Measurements from ENCODE around the gene MATR3. TPM values are rescaled to one million over a fixed set of nuclear protein-coding genes. Genes with fewer than 3 reads are reported as not detected.

The MATR3 gene
- total and polyA plus RNA-seq, 2 of the 4 experiments (the other 2 are of a cell fraction): 81.4 to 367 TPM

DNA sequence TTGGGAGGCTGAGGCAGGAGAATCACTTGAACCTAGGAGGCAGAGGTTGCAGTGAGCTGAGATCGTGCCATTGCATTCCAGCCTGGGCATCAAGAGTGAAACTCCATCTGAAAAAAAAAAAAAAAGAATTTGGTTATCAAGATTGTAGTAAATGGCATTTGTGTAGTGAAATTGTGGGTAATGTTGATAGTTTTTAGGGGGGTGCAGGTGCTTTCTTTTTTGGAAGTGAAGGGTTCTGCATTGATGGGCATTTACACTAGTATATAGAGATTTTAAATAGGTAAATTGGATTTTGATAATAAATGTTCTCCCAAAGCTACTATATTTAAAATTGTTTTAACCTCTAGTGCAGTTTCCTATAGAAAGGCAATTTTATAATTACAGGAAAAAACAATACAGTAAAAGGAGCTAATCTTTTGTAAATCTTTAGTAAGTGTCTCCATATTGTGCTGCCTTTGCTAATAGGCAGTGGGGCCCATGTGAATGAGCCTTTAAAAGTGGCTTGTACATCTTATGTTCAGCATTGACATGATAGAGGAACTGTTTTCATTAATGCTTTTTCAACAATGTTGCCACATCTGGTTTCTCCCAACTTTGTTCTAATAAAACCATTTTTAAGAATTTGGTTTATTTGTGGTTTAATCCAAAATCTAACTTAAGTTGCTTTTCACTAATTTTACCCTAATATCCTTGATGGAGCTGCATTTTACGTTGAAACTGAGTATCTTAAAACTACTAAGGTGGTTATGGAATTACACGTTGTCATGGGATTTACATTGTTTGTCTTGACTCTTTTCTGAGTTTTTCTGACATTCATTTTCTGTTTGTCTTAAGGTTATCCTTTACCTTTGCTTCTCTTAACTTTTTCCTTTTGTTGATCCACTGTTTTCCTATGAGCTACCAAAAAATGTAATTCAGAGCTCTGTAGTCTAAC, 11.1 kb downstream of the MATR3 start:
- no peak overlapping the region for H2BK15ac ChIP-seq (ENCODE audit: low read depth, low read length)
- H3K9me3 ChIP-seq (ENCODE audit: control insufficient read depth, insufficient read depth, low read length): no peaks in the 10 kb centered on the region
- no peak overlapping the region for H2AFZ ChIP-seq (replicated peaks; ENCODE audit: low read length, poor library complexity)
- no peak overlapping the region for H3K4me2 ChIP-seq (ENCODE audit: low read depth, low read length)
- H3K27ac ChIP-seq (ENCODE audit: insufficient read depth, low read length): no peak overlapping the region
- H3K4me1 ChIP-seq (ENCODE audit: control insufficient read depth, insufficient read depth, low read length): peaks cover 13% of the 10 kb centered on the region
- H3K56ac ChIP-seq (ENCODE audit: extremely low read depth, insufficient read depth, low read length): no peak overlapping the region
- intact Hi-C loops (cut with micrococcal nuclease) (no loop called here), dilution Hi-C loops (cut with HindIII; ENCODE audit: low sequenced_read_pairs, unreplicated experiment) (no loop called here), in situ Hi-C loops (cut with MboI; ENCODE audit: low sequenced_read_pairs) (no loop called here)
- H3K36me3 ChIP-seq (ENCODE audit: control insufficient read depth, insufficient read depth, low read length): no peaks in the 10 kb centered on the region
- no peak overlapping the region for H2AK9ac ChIP-seq (replicated peaks; ENCODE audit: low read depth, low read length, poor library complexity)
- no peak overlapping the region for H3K23ac ChIP-seq (ENCODE audit: low read depth, low read length)
- no peak overlapping the region for H4K5ac ChIP-seq (ENCODE audit: low read depth, low read length)
- ATAC-seq (ENCODE audit: low read depth): no peak
- TF ChIP-seq CHD1 (IDR thresholded peaks at IDR 0.05; ENCODE audit: low read depth, low read length): no peak
- TF ChIP-seq ELK1 (IDR thresholded peaks at IDR 0.05; ENCODE audit: borderline replicate concordance, low read depth, low read length): no peak
- TF ChIP-seq BHLHE40 (IDR thresholded peaks at IDR 0.05; ENCODE audit: low read depth, low read length): no peak
- TF ChIP-seq NFE2L2 (IDR thresholded peaks at IDR 0.05; ENCODE audit: low read depth, low read length): no peak
- TF ChIP-seq, protein P1, sequence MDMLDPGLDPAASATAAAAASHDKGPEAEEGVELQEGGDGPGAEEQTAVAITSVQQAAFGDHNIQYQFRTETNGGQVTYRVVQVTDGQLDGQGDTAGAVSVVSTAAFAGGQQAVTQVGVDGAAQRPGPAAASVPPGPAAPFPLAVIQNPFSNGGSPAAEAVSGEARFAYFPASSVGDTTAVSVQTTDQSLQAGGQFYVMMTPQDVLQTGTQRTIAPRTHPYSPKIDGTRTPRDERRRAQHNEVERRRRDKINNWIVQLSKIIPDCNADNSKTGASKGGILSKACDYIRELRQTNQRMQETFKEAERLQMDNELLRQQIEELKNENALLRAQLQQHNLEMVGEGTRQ (IDR thresholded peaks at IDR 0.05; ENCODE audit: low read depth, low read length): no peak
- TF ChIP-seq MXI1 (IDR thresholded peaks at IDR 0.05; ENCODE audit: borderline replicate concordance, low read depth, low read length): no peak
- no peak for TF ChIP-seq RAD21 (IDR thresholded peaks at IDR 0.05; ENCODE audit: low read length)
- TF ChIP-seq POLR2A (IDR thresholded peaks at IDR 0.05; ENCODE audit: low read depth, low read length): no peak
- no peak for TF ChIP-seq MAFK (IDR thresholded peaks at IDR 0.05; ENCODE audit: low read depth, low read length)
- TF ChIP-seq, protein P2, sequence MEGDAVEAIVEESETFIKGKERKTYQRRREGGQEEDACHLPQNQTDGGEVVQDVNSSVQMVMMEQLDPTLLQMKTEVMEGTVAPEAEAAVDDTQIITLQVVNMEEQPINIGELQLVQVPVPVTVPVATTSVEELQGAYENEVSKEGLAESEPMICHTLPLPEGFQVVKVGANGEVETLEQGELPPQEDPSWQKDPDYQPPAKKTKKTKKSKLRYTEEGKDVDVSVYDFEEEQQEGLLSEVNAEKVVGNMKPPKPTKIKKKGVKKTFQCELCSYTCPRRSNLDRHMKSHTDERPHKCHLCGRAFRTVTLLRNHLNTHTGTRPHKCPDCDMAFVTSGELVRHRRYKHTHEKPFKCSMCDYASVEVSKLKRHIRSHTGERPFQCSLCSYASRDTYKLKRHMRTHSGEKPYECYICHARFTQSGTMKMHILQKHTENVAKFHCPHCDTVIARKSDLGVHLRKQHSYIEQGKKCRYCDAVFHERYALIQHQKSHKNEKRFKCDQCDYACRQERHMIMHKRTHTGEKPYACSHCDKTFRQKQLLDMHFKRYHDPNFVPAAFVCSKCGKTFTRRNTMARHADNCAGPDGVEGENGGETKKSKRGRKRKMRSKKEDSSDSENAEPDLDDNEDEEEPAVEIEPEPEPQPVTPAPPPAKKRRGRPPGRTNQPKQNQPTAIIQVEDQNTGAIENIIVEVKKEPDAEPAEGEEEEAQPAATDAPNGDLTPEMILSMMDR (conservative IDR thresholded peaks at IDR 0.05; ENCODE audit: low read depth, low read length): no peak
- TF ChIP-seq MAZ (IDR thresholded peaks at IDR 0.05; ENCODE audit: borderline replicate concordance, low read depth, low read length): no peak
- TF ChIP-seq RCOR1 (IDR thresholded peaks at IDR 0.05; ENCODE audit: insufficient replicate concordance, low read length): no peak
- no peak for TF ChIP-seq CEBPB (IDR thresholded peaks at IDR 0.05; ENCODE audit: low read depth, low read length)
- H4K20me1 ChIP-seq (ENCODE audit: insufficient read depth, low read length): peaks cover 97% of the 10 kb centered on the region
- no peak overlapping the region for H3K4me3 ChIP-seq (ENCODE audit: insufficient read depth, low read depth, low read length)
- no peak overlapping the region for H3K14ac ChIP-seq (replicated peaks; ENCODE audit: low read depth, low read length)
- H3K79me1 ChIP-seq (ENCODE audit: low read depth in 1 of 2, low read length in 2 of 2): peaks cover 0 to 25% of the 10 kb centered on the region in 2 experiments; a peak in 2 of 4 replicates
- POLR2A ChIA-PET (ENCODE audit: unreplicated experiment): no interaction called here
- no peak overlapping the region for H3K4ac ChIP-seq (ENCODE audit: low read depth, low read length)
- no peak overlapping the region for H4K91ac ChIP-seq (ENCODE audit: insufficient read depth, low read depth, low read length)
- H2BK20ac ChIP-seq (ENCODE audit: low read depth, low read length): no peak overlapping the region
- no CpG with 5 or more reads among the region's 3 CpGs for WGBS, 2 experiments (ENCODE audit: extremely low coverage in 2 of 2, insufficient read length in 1 of 2)
- no peak for DNase-seq
- H2BK5ac ChIP-seq (ENCODE audit: low read depth, low read length, poor library complexity, severe bottlenecking): no peak overlapping the region
- H4K8ac ChIP-seq (ENCODE audit: low read depth in 2 of 2, low read length in 2 of 2): no peak overlapping the region
- BruUV-seq (replicated peaks): no TSS peak
- no peak overlapping the region for H3K9ac ChIP-seq (ENCODE audit: low read depth, low read length)
- CTCF ChIA-PET: interaction anchor here (0.6 to 0.9 kb wide), 2 partner anchors 29 to 164 kb away, joined by 3 to 4 read pairs; no protein-coding TSS in a partner anchor
- no peak overlapping the region for H2AK5ac ChIP-seq (ENCODE audit: low read depth, low read length)
- no peak overlapping the region for H2BK120ac ChIP-seq (ENCODE audit: low read depth, low read length)
- H3K27me3 ChIP-seq (ENCODE audit: control insufficient read depth, insufficient read depth, low read length): no peaks in the 10 kb centered on the region
- no peak overlapping the region for H3K18ac ChIP-seq (ENCODE audit: low read depth, low read length)
- peaks cover 9% of the 10 kb centered on the region for H3K9me1 ChIP-seq (ENCODE audit: insufficient read depth, low read length)

All from IMR-90 (cell line).